GM18858 (cell line): Measurements from ENCODE around the gene PTPRN2.
"Not testable (repeated sequence)": the region's sequence is repeated elsewhere in the genome, so short reads cannot be mapped to it uniquely, and the experiment has no call there.

Source experiments
- ATAC-seq: cut with Tn5 transposase; IDR thresholded peaks from one replicate; pipeline ENCODE4 v1.9.1; 2021; ENCODE audit not compliant: unreplicated experiment

Gene PTPRN2

DNA sequence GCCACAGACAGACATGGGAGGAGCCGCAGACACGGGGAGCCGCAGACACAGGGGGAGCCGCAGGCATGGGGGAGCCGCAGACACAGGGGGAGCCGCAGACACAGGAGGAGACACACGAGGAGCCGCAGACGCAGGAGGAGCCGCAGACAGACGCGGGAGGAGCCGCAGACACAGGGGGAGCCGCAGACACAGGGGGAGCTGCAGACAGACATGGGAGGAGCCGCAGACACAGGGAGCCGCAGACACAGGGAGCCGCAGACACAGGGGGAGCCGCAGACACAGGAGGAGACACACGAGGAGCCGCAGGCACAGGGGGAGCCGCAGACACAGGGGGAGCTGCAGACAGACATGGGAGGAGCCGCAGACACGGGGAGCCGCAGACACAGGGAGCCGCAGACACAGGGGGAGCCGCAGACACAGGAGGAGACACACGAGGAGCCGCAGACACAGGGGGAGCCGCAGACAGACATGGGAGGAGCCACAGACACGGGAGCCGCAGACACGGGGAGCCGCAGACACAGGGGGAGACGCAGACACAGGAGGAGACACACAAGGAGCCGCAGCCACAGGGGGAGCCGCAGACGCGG is 313.8 kb downstream of the PTPRN2 start:
- not testable (repeated sequence) for ATAC-seq

DNA sequence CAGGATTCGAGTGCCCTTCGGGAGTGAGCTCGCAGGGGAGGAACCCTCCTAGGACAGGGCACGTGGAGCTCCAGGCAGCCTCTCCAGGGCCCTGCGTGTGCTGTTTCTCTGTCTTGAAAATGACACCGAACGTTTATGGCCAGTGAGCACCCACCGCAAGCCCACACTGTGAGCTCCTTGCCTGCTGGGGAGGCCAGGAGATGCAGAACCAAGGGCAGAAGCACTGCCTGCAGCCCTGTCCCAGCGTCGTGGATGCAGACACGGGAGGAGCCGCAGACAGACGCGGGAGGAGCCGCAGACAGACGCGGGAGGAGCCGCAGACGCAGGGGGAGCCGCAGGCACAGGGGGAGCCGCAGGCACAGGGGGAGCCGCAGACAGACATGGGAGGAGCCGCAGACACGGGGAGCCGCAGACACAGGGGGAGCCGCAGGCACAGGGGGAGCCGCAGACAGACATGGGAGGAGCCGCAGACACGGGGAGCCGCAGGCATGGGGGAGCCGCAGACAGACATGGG is 314.4 kb downstream of the PTPRN2 start:
- ATAC-seq, result no peak

DNA sequence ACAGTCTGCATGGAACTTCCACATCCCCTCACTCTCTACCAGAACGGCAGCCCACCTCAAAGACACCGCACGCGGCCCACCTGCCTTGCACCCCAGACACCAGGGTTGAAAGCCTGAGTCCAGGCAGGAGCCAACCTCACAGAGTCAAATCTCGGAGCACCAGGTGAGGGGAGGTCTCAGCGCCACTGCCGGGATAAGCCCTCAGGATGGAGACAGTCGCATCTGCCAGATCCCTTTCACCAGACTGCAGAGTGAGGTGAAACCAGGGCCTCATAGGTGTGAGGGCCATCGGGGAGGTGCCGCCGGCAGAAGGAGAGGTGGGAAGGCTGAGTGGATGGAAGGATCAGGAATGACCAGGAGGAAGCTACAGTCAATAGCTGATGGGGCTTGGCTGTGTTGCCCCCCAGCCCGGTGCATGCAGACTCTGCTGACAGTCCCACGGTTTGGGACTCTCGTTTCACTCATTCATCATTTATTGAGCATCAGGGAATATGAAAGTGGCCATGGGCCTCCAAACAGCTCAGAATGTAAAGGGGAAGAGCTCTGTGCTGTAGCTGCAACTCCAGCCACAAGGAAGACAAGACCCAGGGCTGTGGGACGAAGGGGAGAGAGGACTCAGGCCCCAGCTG is 315.0 kb downstream of the PTPRN2 start:
- no peak for ATAC-seq

DNA sequence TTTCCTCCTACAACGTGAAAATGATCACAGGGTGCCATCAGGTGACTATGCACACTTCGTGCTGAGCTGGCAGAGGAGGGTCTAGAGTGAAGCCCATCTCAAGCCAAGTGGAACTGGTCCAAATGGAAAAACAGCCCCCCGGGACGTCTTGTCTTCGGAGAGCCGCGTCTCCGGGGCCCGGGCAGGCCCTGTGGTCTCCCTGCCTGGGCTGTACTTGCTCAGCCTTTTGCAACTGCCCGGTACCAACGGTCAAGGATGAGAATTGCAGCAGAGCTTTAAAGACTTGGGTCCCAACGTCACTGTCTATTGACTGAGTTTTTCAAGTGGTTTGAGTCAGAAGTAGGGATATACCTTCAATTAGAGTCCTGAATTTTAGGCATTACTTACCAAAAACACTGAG is 315.5 kb downstream of the PTPRN2 start:
- no peak for ATAC-seq

DNA sequence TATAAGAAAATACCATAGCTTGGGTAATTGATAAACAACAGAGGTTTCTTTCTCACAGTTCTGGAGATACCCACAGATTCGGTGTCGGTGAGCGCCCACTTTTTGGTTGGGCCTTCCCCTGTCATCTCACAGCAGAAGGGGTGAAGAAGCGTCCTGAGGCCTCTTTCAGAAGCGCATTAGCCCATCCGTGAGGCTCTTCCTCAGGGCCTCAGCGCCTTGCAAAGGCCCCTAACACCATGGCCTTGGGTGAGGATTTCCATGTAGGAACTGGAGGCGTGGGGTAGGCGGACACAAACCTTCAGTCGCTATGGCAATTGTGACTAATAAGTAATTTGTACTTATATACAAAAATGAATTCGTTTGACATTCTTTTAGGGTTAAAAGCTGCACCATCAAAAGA is 316.0 kb downstream of the PTPRN2 start:
- no peak for ATAC-seq

DNA sequence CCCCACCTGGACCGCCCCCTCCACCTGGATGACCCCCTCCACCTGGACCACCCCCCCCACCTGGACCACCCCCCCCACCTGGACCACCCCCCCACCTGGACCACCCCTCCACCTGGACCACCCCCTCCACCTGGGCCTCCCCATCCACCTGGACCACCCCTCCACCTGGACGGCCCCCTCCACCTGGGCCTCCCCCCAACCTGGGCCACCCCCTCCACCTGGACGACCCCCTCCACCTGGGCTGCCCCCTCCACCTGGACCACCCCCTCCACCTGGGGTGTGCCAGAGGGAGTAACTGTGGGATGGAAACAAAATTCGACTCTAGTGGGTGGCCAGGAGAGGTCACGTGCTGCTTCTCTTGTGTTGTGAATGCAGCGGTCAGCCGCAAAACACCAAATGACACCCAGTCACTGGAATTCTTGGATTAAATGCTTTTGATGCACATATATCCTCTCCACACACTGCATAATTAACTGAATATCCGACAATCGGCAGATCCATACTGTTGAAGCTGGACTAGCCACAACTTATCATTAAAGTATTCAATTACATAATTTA is 316.7 kb downstream of the PTPRN2 start:
- ATAC-seq, result no peak

DNA sequence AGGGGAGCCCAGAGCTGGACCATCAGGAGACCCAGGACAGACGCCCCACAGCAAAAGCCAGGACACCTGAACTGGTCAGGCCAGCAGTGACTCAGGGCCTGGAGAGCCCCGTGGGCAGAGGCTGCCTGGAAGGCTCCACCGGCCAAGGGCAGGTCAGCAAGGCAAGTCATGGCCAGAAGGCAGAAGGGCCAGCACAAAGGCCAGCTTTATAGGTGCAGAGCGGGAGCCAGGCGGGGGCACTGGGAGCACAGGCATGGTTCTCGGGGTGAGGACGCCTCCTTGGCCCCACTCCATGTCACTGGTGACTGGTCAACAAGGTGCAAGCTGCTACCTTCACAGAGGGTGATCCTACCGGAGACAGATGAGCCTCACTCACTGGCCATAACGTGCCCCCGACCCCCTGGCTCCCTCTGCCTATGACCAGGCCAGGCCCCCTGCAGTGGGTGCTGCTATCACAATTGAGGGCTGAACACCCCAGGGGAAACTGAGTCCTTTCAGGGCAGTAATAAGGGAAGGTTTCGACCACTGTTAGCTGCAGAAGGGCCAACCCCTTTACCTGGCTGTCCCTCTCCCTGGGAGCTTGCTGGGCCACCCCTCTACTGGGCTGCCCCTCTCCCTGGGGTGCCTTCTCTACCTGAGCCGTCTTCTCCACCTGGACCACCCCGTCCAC is 317.4 kb downstream of the PTPRN2 start:
- no peak for ATAC-seq

DNA sequence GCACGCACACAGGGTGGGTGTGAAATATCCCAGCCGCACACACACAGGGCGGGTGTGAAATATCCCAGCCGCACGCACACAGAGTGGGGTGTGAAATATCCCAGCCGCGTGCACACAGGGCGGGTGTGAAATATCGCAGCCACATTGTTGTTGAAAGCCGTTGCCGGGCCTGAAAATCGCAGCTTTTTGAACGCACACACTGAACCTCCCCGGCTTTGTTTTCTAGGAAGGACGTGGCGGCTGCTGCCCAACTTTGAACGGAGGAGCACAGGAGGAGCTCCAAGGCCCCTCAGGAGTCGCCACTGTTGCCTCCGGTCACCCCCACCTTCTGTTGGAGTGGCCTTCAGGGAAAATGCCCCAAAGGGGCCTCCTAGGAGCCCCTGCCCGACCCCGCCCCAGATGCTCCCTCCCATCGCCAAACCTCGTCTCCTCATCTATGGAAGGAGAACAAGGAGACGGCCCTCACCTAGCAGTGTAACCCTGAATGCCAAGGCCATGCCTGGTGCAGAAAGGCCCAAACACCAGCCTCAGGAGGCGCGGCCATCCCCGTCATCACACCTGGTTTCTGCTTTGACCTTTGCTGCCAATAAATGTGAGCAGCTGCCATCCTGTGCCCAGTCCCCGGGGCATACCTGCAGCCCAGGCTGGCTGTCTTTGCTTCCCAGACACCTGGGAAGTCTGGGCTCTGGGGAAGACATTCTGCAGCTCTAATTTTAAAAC is 318.6 kb downstream of the PTPRN2 start:
- no peak for ATAC-seq

DNA sequence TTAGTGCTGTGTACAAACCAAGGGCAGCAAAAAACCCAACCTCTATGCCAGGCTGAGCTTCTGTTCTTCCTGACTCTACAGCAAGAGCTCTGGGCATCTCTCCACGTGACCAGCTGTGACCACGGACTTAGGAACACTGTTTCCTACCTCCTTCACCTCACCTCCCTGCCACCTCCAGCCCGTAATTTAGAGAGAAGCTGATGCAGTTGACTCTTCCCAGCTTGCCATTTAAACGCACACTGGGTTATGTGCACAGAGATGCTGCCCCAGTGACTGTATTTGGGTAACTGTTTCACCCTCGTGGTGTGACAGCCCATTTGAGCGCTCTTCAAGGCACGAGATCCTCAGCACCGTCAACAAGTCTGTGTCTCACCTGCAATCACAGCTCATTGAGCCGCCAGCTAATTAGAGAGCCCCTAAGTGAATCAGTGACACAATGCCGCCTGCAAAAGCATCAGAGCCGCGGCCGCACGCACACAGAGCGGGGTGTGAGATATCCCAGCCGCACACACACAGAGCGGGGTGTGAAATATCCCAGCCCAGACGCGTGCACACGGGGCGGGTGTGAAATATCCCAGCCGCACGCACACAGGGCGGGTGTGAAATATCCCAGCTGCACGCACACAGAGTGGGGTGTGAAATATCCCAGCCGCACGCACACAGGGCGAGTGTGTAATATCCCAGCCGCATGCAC is 319.7 kb downstream of the PTPRN2 start:
- no peak for ATAC-seq

DNA sequence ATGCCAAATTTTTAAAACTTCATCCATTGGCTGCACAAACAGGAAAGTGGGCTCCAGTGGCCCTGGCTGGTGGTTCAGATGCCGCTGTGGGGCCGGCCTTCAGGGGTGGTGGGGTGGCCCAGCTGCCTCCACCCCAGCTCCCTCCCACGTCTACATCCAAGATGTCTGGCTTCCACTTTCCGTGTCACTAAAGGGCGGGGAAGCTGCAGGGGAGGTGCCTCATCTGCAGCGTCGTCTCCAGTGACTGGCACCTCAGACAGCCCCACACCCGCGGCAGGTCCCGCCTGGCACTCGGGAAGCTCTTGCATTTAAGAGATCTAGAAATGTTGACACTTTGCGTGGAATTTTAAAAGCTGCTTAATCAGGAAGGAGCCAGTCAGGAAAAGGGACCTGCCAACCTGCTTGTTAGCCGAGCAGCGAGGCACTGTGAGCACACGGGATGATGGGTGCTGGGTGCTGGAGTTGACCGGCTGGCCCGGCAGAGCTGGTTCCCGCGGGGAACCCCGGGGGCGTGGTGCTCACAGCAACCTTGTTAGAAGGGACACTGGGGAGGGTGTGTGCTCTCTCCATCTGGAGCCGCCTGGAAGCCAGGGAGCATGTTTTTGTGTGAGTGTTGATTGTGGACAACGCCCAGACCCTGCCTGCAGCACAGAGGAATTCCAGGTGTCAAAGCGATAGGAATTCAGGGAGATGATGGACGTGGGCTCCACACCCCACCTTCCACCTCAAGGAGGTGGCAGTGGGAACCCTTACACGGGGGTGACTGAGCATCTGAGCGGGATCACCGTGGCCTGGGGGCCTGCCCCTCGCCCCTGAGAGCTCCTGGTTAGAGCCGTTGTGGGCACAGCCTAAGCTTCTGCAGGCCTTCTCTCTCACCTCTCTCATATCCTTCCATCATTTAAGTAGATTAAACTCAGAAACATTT is 320.5 kb downstream of the PTPRN2 start:
- no peak for ATAC-seq

DNA sequence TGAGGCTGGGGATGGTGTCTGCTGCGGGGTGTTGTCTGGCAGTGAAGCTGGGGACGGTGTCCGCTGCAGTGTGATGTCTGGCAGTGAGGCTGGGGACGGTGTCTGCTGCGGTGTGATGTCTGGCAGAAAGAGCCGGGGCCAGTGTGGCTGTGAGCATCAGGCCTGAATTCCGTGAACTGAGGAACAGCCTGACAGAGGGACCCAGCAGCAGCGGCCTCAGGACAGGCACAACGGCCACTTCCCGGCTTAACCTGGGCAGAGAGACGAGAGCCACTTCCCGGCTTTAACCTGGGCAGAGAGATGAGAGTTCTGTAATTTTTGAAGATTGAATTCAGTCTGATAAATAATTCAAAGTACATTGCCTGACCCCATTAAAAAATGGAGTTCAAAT is 321.2 kb downstream of the PTPRN2 start:
- no peak for ATAC-seq

DNA sequence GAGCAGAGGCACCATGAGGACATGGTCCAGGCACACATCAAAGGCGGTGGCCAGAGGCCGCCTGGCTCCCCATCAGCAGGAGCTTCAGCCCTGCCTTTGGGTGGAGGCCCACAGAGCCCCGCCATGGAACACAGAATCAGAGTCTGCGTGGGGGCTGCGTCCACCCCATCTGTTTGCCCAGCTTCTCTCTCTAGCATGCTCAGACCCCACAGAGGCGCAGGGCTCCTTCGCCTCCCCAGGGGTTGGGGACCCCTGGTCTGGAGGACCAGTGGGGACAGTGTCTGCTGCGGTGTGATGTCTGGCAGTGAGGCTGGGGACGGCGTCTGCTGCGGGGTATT is 321.9 kb downstream of the PTPRN2 start:
- ATAC-seq, result no peak

DNA sequence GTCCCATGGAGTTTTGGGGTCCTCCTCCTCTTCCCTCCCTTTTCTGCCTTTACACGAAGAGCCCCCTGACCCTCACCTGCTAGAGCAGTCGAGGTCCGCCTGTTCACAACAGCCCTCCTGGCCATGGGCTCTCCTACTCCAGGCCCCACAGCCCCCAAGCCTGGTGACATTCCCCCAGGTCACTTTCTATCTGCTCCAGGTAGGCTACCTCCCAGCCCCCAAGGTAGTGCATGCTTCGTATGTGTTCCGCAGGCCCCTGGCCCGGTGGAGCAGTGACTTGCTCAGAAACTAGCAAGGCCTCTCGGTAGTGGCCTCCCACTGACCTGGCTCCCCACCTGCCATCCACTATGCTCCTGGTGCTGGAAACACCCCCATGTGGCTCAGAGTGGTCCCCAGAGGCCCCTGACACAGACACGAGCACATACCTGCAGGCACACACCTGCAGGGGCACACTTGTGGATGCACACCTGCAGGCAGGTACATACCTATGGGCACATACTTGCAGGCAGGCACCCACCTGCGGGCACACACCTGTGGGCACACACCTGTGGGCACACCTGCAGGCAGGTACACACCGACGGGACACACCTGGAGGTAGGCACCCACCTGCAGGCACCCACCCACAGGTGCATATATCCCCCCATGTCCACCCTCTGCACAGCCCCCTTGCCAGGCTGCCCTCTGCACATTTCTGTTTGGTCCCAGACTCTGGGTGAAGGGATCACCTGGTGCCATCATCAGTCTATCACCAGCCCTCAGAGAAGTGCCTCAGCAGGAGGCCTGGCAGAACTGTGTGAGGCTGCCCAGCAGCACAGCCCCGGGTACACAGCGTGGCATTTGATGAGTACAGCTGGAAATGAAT is 322.5 kb downstream of the PTPRN2 start:
- ATAC-seq, result no peak

DNA sequence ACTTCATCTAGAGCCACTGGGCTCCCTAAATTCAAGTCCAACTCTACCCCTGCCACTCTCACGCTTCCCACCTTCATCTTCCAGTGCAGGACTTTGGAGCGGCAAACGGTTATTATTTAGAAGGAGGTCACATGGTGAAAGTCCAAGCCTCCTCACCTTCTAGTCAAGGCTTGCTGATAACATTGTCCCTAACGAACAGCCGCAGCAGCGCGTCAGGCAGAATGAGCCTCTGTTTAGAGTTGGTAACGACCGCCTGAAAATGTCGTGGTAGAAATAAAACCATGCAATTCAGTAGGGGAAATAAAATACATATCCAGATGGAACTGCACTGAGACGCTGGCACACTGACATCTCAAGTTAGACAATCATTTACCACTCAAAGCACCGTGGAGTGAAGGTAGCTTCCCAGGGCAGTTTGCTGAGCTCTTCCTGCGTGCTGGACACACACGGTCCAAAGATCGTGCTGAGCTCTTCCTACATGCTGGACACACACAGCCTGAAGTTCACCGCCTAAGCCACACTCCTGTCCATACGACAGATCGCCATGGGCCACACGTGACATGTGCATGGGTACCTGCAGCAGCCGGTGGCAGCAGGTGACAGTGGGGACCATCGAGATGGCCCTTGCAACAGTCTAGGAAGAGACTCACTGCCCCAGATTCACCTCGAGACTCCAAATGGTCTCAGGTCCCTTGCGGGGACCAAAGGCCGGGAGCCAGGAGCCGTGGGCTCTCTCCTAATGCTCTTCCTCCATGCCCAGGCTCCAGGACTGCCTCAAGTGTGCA is 323.5 kb downstream of the PTPRN2 start:
- no peak for ATAC-seq

DNA sequence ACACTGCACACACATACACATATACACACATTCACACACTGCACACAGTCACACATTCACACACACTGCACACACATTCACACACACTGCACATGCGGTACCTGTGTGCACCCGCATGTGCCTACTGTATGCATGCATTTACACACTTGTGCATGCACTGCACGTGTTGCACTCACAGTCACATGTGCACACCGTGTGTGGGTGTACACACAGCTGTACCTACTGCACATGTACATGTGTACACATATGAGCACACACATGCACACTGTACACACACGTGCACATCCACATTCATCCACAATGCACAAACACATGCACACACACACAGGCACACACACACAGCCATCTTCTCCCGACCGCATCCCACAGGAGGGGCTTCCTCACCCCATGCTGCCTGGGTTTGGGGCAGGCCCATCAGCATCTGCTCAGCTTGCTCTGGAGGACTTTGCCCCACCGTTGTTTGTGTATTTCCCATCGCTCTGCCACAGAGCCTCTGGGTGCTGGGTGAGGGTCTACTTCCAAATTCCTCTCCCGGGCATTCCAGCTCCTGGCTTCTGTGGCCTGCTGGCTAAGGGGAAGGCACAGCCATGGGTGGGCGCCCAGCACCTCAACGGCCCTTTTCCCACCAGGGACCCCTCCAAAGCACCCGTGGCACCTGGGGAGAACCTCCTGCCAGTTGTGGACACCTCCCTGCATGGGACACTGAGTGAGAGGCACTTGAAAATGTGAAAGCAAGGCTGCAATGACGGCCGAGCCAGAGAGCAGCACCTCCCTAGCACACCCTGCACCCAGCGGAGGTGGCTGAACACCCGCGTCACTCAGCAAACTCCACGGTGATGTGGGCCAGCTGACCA is 324.3 kb downstream of the PTPRN2 start:
- no peak for ATAC-seq

DNA sequence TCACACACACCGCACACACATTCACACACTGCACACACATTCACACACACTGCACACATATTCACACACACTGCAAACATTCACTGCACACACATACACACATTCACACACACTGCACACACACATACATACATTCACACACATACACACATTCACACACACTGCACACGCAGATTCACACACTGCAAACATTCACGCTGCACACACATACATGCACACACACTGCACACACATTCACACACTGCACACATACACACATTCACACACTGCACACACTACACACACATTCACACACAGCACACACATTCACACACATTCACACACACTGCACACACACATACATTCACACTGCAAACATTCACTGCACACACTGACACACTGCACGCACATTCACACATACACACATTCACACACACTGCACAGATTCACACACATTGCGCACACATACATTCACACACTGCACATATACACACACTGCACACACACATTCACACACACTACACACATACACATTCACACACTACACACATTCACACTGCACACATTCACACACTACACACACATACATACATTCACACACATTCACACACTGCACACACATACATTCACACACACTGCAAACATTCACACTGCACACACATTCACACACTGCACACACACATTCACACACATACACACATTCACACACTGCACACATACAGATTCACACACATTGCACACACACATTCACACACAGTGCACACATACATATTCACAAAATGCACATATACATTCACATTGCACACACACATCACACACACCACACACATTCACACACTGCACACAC is 325.1 kb downstream of the PTPRN2 start:
- no peak for ATAC-seq
